GM23248 (cell line): ENCODE results near the gene HSFX1. TPM values are rescaled to one million over a fixed set of nuclear protein-coding genes. Genes with fewer than 3 reads are reported as not detected.

Experiments used
- DNase-seq: peaks from one replicate; pipeline ENCODE4 v3.0.0-alpha.2; 2015
- H2AFZ ChIP-seq: fragments of 200-600 bp; sonication (generic); 2 replicates; pipeline ENCODE4 v1.6.1; 2016; ENCODE audit warnings: antibody characterized with exemption
- H3F3A ChIP-seq: fragments of 200-600 bp; sonication (generic); 2 replicates; pipeline ENCODE4 v1.6.1; 2016; ENCODE audit warnings: mild to moderate bottlenecking, antibody characterized with exemption, mixed run types; ENCODE audit not compliant: insufficient read depth
- H3K27ac ChIP-seq: fragments of 200-600 bp; sonication (generic); 2 replicates; pipeline ENCODE4 v1.5.1; 2016; ENCODE audit warnings: mild to moderate bottlenecking
- H3K27me3 ChIP-seq: fragments of 200-600 bp; sonication (generic); replicated peaks from 2 replicates; pipeline ENCODE4 v1.6.1; 2016; ENCODE audit warnings: mild to moderate bottlenecking; ENCODE audit not compliant: insufficient read depth
- H3K36me3 ChIP-seq: fragments of 200-600 bp; sonication (generic); 2 replicates; pipeline ENCODE4 v1.6.1; 2016; ENCODE audit warnings: low read depth, mild to moderate bottlenecking
- H3K4me1 ChIP-seq: fragments of 200-600 bp; sonication (generic); 2 replicates; pipeline ENCODE4 v1.6.1; 2016; ENCODE audit warnings: mild to moderate bottlenecking; ENCODE audit not compliant: insufficient read depth
- H3K4me2 ChIP-seq: fragments of 200-600 bp; sonication (generic); one replicate; pipeline ENCODE4 v1.6.1; 2016; ENCODE audit warnings: mild to moderate bottlenecking; ENCODE audit not compliant: unreplicated experiment
- H3K4me3 ChIP-seq: fragments of 200-600 bp; sonication (generic); 2 replicates; pipeline ENCODE4 v1.5.1; 2016; ENCODE audit warnings: mild to moderate bottlenecking
- H3K79me2 ChIP-seq: fragments of 200-600 bp; sonication (generic); 2 replicates; pipeline ENCODE4 v1.6.1; 2016; ENCODE audit warnings: mild to moderate bottlenecking; ENCODE audit not compliant: insufficient read depth
- H3K9ac ChIP-seq: fragments of 200-600 bp; sonication (generic); 2 replicates; pipeline ENCODE4 v1.6.1; 2016; ENCODE audit warnings: mild to moderate bottlenecking
- H3K9me2 ChIP-seq: fragments of 200-600 bp; sonication (generic); 2 replicates; pipeline ENCODE4 v1.6.1; 2016; ENCODE audit warnings: mixed run types, mild to moderate bottlenecking, moderate library complexity; ENCODE audit not compliant: insufficient read depth
- H3K9me3 ChIP-seq: fragments of 200-600 bp; sonication (generic); one replicate; pipeline ENCODE4 v1.6.1; 2017; ENCODE audit warnings: low read depth
- H4K20me1 ChIP-seq: fragments of 200-600 bp; sonication (generic); 2 replicates; pipeline ENCODE4 v1.6.0; 2016; ENCODE audit not compliant: insufficient read depth
- EZH2 ChIP-seq: fragments of 200-600 bp; sonication (generic); IDR thresholded peaks from 2 replicates; pipeline ENCODE4 v1.6.1; 2018; ENCODE audit warnings: antibody characterized with exemption, mild to moderate bottlenecking; ENCODE audit not compliant: insufficient read depth, poor library complexity, severe bottlenecking
- EZH2phosphoT487 ChIP-seq: fragments of 200-600 bp; sonication (generic); IDR thresholded peaks from 2 replicates; pipeline ENCODE4 v1.6.1; 2018; ENCODE audit warnings: antibody characterized with exemption, moderate library complexity, mild to moderate bottlenecking, low read depth; ENCODE audit not compliant: insufficient read depth
- WGBS, 2 experiments: methylation state at CpG; one replicate each; pipeline ENCODE4 v1.1.6; 2015 to 2017; ENCODE audit warnings: low lambda C conversion rate in 2 of 2, low coverage in 1 of 2; ENCODE audit errors: missing lambda C conversion rate in 2 of 2; 5-methylcytosine and 5-hydroxymethylcytosine counted together
- in situ Hi-C: fragments of 300-500 bp; cut with MboI; formaldehyde crosslinking; loops from 2 replicates; pipeline ENCODE4 v1.15.0; 2020
- polyA plus RNA-seq: library from polyadenylated mRNA; unstranded; fragments of >200 nt; fragmentation: Nextera tagmentation; extraction: Ambion mirVana; gene quantifications from 2 replicates; pipeline ENCODE4 v1.2.1, GENCODE V29; 2016
- small RNA-seq: library from RNA; depleted of rRNA; stranded (forward); fragments of <200 nt; gene quantifications from one replicate; pipeline ENCODE3, GENCODE V24; 2014; ENCODE audit warnings: low read depth, low replicate concordance
- total RNA-seq: library from RNA; depleted of rRNA; stranded (reverse); fragments of >200 nt; shearing (Covaris generic); gene quantifications from 2 replicates; pipeline ENCODE4 v1.2.3, GENCODE V29; 2014; rRNA removed

The HSFX1 gene
- total and polyA plus RNA-seq, 2 experiments from 2014 or later, result 0.65 TPM; not detected in 1

- H3F3A ChIP-seq, result no peaks in the 10 kb centered on the region
- H3K4me1 ChIP-seq, result no peaks in the 10 kb centered on the region
- no peaks in the 10 kb centered on the region for H3K9me2 ChIP-seq
- no peak for DNase-seq
- WGBS, 2 experiments, result 20 to 40% methylated on average over 6 to 7 of the region's 12 CpGs
- no peak overlapping the region for H3K9ac ChIP-seq
- H3K4me3 ChIP-seq, result no peak overlapping the region
- no peaks in the 10 kb centered on the region for H3K36me3 ChIP-seq
- no peak overlapping the region for H3K27ac ChIP-seq
- H4K20me1 ChIP-seq, result no peaks in the 10 kb centered on the region
- H3K27me3 ChIP-seq, result no peaks in the 10 kb centered on the region
- in situ Hi-C loops, result no loop called here
- no peaks in the 10 kb centered on the region for H3K9me3 ChIP-seq
- H2AFZ ChIP-seq, result no peak overlapping the region
- TF ChIP-seq EZH2phosphoT487 (no peak), EZH2 (no peak)
- H3K79me2 ChIP-seq, result no peaks in the 10 kb centered on the region
- no peak overlapping the region for H3K4me2 ChIP-seq
These were observed 34.0 kb downstream of the HSFX1 start for GRCh38 chrX:149807747-149808458.

- 56 to 100% methylated on average over 1 of the region's 1 CpG for WGBS, 2 experiments
- Histone ChIP-seq H3K27me3 (no peaks in the 10 kb centered on the region), H3F3A (no peaks in the 10 kb centered on the region), H3K79me2 (no peaks in the 10 kb centered on the region), H2AFZ (no peak overlapping the region), H3K4me3 (no peak overlapping the region), H4K20me1 (no peaks in the 10 kb centered on the region), H3K9me3 (no peaks in the 10 kb centered on the region), H3K36me3 (no peaks in the 10 kb centered on the region), H3K9ac (no peak overlapping the region), H3K27ac (no peak overlapping the region), H3K9me2 (no peaks in the 10 kb centered on the region), H3K4me2 (no peak overlapping the region), H3K4me1 (no peaks in the 10 kb centered on the region)
- TF ChIP-seq EZH2phosphoT487, result no peak
- in situ Hi-C loops, result no loop called here
- DNase-seq, result no peak
These were observed 44.8 kb downstream of the HSFX1 start for GRCh38 chrX:149818652-149819051.

- no peaks in the 10 kb centered on the region for H3K9me3 ChIP-seq
- no peak overlapping the region for H3K9ac ChIP-seq
- no peaks in the 10 kb centered on the region for H3K9me2 ChIP-seq
- no peak overlapping the region for H2AFZ ChIP-seq
- no peak overlapping the region for H3K27ac ChIP-seq
- H3K79me2 ChIP-seq, result no peaks in the 10 kb centered on the region
- no peaks in the 10 kb centered on the region for H4K20me1 ChIP-seq
- no peak for DNase-seq
- no peaks in the 10 kb centered on the region for H3K27me3 ChIP-seq
- no peak for TF ChIP-seq EZH2phosphoT487
- TF ChIP-seq EZH2, result no peak
- H3K4me3 ChIP-seq, result no peak overlapping the region
- 13 to 38% methylated on average over 2 of the region's 2 CpGs for WGBS, 2 experiments
- H3F3A ChIP-seq, result no peaks in the 10 kb centered on the region
- no peaks in the 10 kb centered on the region for H3K36me3 ChIP-seq
- no peak overlapping the region for H3K4me2 ChIP-seq
- in situ Hi-C loops, result no loop called here
- no peaks in the 10 kb centered on the region for H3K4me1 ChIP-seq
These were observed 45.5 kb downstream of the HSFX1 start for GRCh38 chrX:149819371-149819770.

GRCh38 chrX:149825424-149825823 is 51.6 kb downstream of the HSFX1 start:
- DNase-seq, result peak; percentile 12
- in situ Hi-C loops, result no loop called here
- no peak overlapping the region for H2AFZ ChIP-seq
- no peaks in the 10 kb centered on the region for H3K27me3 ChIP-seq
- no peaks in the 10 kb centered on the region for H3K9me2 ChIP-seq
- no peaks in the 10 kb centered on the region for H3F3A ChIP-seq
- no peak overlapping the region for H3K27ac ChIP-seq
- peaks cover 6% of the 10 kb centered on the region; the same call in 1 of the 2 replicates for H3K4me1 ChIP-seq
- 0 to 3% methylated on average over 1 to 3 of the region's 3 CpGs for WGBS, 2 experiments
- TF ChIP-seq EZH2phosphoT487 (no peak), EZH2 (no peak)
- H4K20me1 ChIP-seq, result no peaks in the 10 kb centered on the region
- H3K9me3 ChIP-seq, result no peaks in the 10 kb centered on the region
- H3K79me2 ChIP-seq, result no peaks in the 10 kb centered on the region
- no peak overlapping the region for H3K4me2 ChIP-seq
- no peak overlapping the region for H3K4me3 ChIP-seq
- H3K36me3 ChIP-seq, result no peaks in the 10 kb centered on the region
- no peak overlapping the region for H3K9ac ChIP-seq

Small RNA genes lying within 50 kb of the gene (small RNA-seq; reads per million reads assigned to genes)
- gene AC244098.1 (not detected), gene AC244098.2 (not detected), gene AC244098.3 (not detected)

Other genes starting within 250 kb of the HSFX1 start
- gene EOLA1, start 233.1 kb upstream of the HSFX1 start, total RNA-seq, result 10.4 and 10.6 TPM in 2 replicates
- 12.0 and 12.3 TPM in 2 replicates for gene EOLA1, start 233.1 kb upstream of the HSFX1 start, polyA plus RNA-seq
- not detected in 2 replicates for gene HSFX3, start 224.1 kb upstream of the HSFX1 start, total RNA-seq
- not detected in 2 replicates for gene HSFX3, start 224.1 kb upstream of the HSFX1 start, polyA plus RNA-seq
- not detected in 2 replicates for gene MAGEA9B, start 186.6 kb upstream of the HSFX1 start, total RNA-seq
- not detected in 2 replicates for gene MAGEA9B, start 186.6 kb upstream of the HSFX1 start, polyA plus RNA-seq
- 0.43 TPM in 1 of 2 replicates, not detected in the other for gene HSFX2, start 178.8 kb upstream of the HSFX1 start, total RNA-seq
- not detected in 2 replicates for gene HSFX2, start 178.8 kb upstream of the HSFX1 start, polyA plus RNA-seq
- 14.0 and 14.7 TPM in 2 replicates for gene TMEM185A, start 142.3 kb upstream of the HSFX1 start, total RNA-seq
- gene TMEM185A, start 142.3 kb upstream of the HSFX1 start, polyA plus RNA-seq, result 13.6 and 15.3 TPM in 2 replicates
- not detected in 2 replicates for gene MAGEA11, start 62.0 kb upstream of the HSFX1 start, total RNA-seq
- not detected in 2 replicates for gene MAGEA11, start 62.0 kb upstream of the HSFX1 start, polyA plus RNA-seq
- not detected in 2 replicates for gene MAGEA9, start 7.9 kb downstream of the HSFX1 start, total RNA-seq
- gene MAGEA9, start 7.9 kb downstream of the HSFX1 start, polyA plus RNA-seq, result not detected in 2 replicates
- gene MAGEA8, start 107.1 kb downstream of the HSFX1 start, total RNA-seq, result not detected in 2 replicates
- not detected in 2 replicates for gene MAGEA8, start 107.1 kb downstream of the HSFX1 start, polyA plus RNA-seq
- gene HSFX4, start 155.5 kb downstream of the HSFX1 start, total RNA-seq, result not detected in 2 replicates
- not detected in 2 replicates for gene HSFX4, start 155.5 kb downstream of the HSFX1 start, polyA plus RNA-seq
- gene EOLA2, start 164.4 kb downstream of the HSFX1 start, total RNA-seq, result 24.7 and 28.1 TPM in 2 replicates
- gene EOLA2, start 164.4 kb downstream of the HSFX1 start, polyA plus RNA-seq, result 45.2 and 48.2 TPM in 2 replicates